Thyroid gland (tissue), 4 donors: ENCODE data around the gene AFAP1L2.

Experiments
- POLR2A ChIP-seq, 2 donors: fragments of 450-650 bp; IDR thresholded peaks; one replicate each; pipeline ENCODE4 v1.6.1; 2017; ENCODE audit warnings: antibody characterized with exemption in 2 of 2, mild to moderate bottlenecking in 2 of 2, moderate library complexity in 1 of 2
- TF ChIP-seq, protein P1 (sequence below), 6 experiments: fragments of 200-600 bp in 3 of 6; fragments of 450-650 bp in 3 of 6; sonication (generic) in 3 of 6; IDR thresholded peaks; one replicate each; pipeline ENCODE4 v1.5.1; 2016 to 2019; ENCODE audit warnings: antibody characterized with exemption in 6 of 6, mild to moderate bottlenecking in 2 of 6, inconsistent platforms in 1 of 6, moderate library complexity in 1 of 6

DNA sequence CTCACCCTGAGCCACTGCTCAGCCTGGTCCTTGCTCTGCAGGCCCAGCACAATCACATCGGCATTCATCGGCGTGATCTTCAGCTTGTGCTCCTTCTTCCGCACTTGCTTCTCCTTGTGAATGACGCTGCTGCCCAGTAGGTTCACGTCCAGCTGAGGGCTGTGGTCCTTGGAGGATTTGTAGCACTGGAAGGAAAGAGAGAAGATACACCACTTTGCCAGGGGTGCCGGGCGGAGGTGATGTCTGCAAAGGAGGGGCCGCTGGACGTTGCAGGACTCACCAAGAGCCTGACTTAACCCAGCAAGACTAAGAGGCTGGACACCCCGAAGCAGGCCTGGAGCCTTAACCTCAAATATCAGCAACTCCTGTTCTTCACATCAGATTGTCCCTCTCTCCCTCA, 90.4 kb downstream of the AFAP1L2 start:
- TF ChIP-seq, protein P1, sequence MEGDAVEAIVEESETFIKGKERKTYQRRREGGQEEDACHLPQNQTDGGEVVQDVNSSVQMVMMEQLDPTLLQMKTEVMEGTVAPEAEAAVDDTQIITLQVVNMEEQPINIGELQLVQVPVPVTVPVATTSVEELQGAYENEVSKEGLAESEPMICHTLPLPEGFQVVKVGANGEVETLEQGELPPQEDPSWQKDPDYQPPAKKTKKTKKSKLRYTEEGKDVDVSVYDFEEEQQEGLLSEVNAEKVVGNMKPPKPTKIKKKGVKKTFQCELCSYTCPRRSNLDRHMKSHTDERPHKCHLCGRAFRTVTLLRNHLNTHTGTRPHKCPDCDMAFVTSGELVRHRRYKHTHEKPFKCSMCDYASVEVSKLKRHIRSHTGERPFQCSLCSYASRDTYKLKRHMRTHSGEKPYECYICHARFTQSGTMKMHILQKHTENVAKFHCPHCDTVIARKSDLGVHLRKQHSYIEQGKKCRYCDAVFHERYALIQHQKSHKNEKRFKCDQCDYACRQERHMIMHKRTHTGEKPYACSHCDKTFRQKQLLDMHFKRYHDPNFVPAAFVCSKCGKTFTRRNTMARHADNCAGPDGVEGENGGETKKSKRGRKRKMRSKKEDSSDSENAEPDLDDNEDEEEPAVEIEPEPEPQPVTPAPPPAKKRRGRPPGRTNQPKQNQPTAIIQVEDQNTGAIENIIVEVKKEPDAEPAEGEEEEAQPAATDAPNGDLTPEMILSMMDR (IDR thresholded peaks at IDR 0.05), result no peak
- no peak for TF ChIP-seq POLR2A (IDR thresholded peaks at IDR 0.05)
